HG03139 (cell line): ENCODE data around the gene ANO4.

Experiments used
- ATAC-seq: cut with Tn5 transposase; IDR thresholded peaks from one replicate; pipeline ENCODE4 v1.9.1; 2021; ENCODE audit not compliant: unreplicated experiment

Gene ANO4

DNA sequence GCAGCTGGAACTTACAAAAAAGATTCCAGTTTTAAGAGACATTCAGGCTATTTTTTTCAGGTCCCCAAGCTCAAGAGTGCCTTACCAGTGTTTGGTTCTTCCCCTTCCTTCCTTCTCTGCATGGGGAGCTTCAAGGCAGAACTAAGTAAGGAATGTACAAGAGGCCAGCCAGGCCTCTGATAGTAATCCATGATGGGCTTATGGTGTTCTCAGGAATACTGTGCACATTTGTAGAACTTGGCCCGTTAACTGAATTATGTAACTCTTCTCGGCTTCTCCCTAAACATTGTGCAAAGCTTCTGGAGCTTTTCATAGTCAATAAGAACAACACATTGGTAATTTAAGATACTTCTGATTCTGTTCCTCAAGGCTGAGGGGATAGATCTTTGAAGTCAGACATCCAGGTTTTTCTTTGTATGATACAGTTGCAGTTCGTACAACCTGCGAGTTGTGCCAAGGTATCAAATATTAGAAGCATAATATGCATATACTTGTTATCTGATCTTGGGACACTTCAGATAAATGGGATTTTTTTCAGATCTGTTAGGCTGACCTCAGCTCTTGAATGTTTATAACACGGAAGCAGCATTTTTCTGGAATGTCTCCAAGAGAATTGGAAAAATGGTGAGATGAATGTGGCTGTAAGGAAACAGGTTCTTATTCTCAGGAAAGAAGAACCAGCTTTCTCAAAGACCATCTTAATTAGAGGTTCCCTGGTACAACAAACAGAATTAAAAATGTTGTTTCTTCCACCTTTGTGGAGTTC is 148.6 kb downstream of the ANO4 start:
- no peak for ATAC-seq

DNA sequence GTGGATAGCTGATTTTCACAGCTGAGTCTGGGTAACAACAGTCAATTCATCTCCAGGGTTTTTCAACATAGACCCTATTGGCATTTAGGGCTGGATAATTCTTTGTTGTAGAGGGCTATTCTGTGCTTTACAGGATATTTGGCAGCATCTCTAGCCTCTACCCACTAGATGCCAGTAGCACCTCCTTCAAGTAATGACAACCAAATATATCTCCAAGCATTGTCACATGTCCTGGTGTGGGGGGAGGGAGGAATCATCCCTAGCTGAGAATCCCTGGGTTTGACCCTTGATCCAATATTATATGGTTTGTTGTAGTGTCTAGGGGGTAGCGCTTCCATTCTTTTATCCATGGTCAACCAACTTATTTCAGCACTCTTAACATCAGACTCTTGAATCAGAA is 157.2 kb downstream of the ANO4 start:
- ATAC-seq: no peak

GRCh38 chr12:100953217-100953616 is 158.6 kb downstream of the ANO4 start:
- no peak for ATAC-seq

GRCh38 chr12:100953677-100954076 is 159.1 kb downstream of the ANO4 start:
- ATAC-seq: no peak

DNA sequence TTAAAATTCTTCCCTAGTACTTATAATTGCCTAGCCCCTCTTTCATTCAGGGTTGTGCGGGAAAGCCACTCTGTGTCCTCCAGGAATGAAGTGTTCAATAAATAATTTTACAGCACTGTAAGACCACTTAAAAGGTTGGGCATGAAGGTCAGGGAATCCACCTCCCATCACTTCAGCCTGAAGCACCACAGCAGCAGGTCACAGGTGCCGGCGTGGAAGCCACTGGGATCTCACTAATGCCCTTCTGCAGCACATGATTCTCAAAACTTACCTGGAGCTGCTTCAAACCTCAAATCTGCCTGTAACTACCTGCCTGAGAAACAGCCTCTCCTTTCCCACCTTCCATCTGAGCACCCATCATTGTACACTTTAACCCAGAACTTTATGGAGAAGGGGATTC is 159.5 kb downstream of the ANO4 start:
- ATAC-seq: no peak

GRCh38 chr12:100955139-100955538 is 160.6 kb downstream of the ANO4 start:
- no peak for ATAC-seq

GRCh38 chr12:100956311-100956852 is 161.8 kb downstream of the ANO4 start:
- no peak for ATAC-seq

DNA sequence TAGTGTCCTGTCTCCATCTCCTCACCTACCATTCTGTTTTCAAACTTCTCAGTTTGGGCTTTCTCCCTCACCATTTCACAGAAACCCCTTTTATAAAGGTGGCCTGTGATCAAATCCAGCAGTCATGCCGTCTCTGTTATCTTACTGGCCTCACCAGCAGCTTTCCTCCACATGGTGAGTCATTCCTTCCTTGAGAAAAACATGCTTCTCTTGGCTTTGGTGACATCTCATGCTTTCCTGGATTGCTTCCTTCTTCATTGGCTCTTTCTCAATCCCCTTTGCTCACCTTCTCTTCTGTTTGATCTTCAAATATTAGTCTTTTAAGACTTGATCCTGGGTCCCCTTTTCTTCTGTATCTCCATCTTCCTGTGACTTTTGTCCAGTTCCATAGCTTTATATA is 164.9 kb downstream of the ANO4 start:
- ATAC-seq: no peak

- ATAC-seq: no peak
These were observed 167.6 kb downstream of the ANO4 start for GRCh38 chr12:100962086-100962712.

DNA sequence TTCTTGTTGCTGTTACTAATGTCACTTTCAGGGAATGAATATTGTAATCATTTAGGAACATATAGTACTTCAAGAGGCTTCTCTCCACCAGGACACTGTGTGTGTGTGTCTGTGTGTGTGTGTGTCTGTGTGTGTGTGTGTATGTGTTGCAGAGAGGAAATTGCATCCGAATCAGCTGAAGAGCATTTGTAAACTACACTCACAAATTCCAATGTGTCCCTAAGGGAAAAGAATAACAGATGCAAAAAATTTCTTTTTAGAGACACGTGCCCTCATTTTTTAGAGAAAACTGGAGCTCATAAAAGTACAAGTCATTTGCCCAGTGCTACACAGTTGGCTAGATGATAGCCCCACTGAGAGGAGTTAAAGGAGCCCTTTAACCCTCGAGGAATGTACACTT is 168.8 kb downstream of the ANO4 start:
- ATAC-seq: no peak

- ATAC-seq: no peak
These were observed 169.5 kb downstream of the ANO4 start for GRCh38 chr12:100964028-100964427.

DNA sequence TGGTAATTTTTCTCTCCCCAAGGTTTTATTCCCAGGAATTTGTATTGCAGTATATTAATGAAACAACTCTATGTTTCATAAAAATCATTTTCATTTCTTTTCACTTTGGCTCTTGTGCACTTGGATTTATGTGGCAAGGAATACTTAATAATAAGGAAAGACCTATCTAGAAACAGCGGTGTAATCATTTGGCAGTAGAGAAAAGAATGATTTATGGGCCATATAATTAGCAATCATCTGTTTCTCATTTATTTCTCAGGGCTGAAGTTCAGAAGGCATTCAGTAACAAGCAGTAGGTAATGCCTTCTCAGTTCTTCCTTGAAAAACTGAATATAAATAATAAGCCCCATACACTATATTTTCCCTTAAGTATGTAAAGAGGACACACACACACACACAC is 172.6 kb downstream of the ANO4 start:
- no peak for ATAC-seq

- no peak for ATAC-seq
These were observed 176.3 kb downstream of the ANO4 start for GRCh38 chr12:100970894-100971293.

- no peak for ATAC-seq
These were observed 177.5 kb downstream of the ANO4 start for GRCh38 chr12:100972121-100972520.

DNA sequence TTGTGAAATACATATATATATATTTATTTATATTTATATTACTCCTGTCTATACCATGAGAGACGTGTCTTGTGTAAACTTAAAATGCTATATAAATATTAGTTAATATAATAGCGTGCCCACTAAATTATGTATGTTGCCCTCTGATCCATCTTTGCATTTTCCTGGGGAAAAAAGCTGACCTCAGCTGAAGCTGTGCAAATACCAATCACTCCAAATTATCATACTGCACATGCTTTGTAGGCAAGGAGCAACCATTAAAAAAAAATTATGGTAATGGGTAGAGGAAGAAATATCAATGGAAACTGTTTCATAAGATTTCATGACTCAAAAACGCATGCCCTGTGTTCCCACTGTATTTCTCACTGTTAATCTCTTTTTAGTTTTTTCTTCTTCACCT is 179.8 kb downstream of the ANO4 start:
- no peak for ATAC-seq

- no peak for ATAC-seq
These were observed 180.2 kb downstream of the ANO4 start for GRCh38 chr12:100974747-100975146.

- ATAC-seq: no peak
These were observed 182.2 kb downstream of the ANO4 start for GRCh38 chr12:100976735-100977134.

GRCh38 chr12:100980856-100981255 is 186.3 kb downstream of the ANO4 start:
- ATAC-seq: no peak

- no peak for ATAC-seq
These were observed 188.1 kb downstream of the ANO4 start for GRCh38 chr12:100982511-100983183.

- ATAC-seq: no peak
These were observed 190.2 kb downstream of the ANO4 start for GRCh38 chr12:100984796-100985195.

GRCh38 chr12:100986595-100987547 is 192.3 kb downstream of the ANO4 start:
- no peak for ATAC-seq
